Loucy (cell line): ENCODE measurements around the gene STK39.
A peak's percentile ranks its signal among the peaks of the same experiment; 100 is the strongest.
"Not testable (repeated sequence)": the region's sequence is repeated elsewhere in the genome, so short reads cannot be mapped to it uniquely, and the experiment has no call there.

Source experiments
- H2AFZ ChIP-seq: fragments of 200-600 bp; sonication (generic); 2 replicates; pipeline ENCODE4 v1.6.0; 2016; ENCODE audit warnings: antibody characterized with exemption, mild to moderate bottlenecking, low read length, moderate library complexity
- H3F3A ChIP-seq: fragments of 200-600 bp; 2 replicates; pipeline ENCODE4 v1.6.0; 2016; ENCODE audit warnings: antibody characterized with exemption, low read depth, mild to moderate bottlenecking
- H3K27me3 ChIP-seq: fragments of 200-600 bp; sonication (generic); 2 replicates; pipeline ENCODE4 v1.6.1; 2014; ENCODE audit warnings: low read length, mild to moderate bottlenecking; ENCODE audit not compliant: insufficient read depth, poor library complexity, severe bottlenecking
- H3K36me3 ChIP-seq: fragments of 200-600 bp; sonication (generic); 2 replicates; pipeline ENCODE4 v1.6.1; 2016; ENCODE audit warnings: low read length; ENCODE audit not compliant: insufficient read depth
- H3K4me1 ChIP-seq: fragments of 200-600 bp; sonication (generic); 2 replicates; pipeline ENCODE4 v1.5.1; 2014; ENCODE audit warnings: low read length, mild to moderate bottlenecking; ENCODE audit not compliant: insufficient read depth, poor library complexity, severe bottlenecking
- H3K4me2 ChIP-seq: fragments of 200-600 bp; sonication (generic); 2 replicates; pipeline ENCODE4 v1.6.0; 2014; ENCODE audit warnings: antibody characterized with exemption, low read length, low read depth, mild to moderate bottlenecking; ENCODE audit not compliant: poor library complexity, severe bottlenecking
- H3K4me3 ChIP-seq: fragments of 200-600 bp; sonication (generic); 2 replicates; pipeline ENCODE4 v1.5.1; 2014; ENCODE audit warnings: low read length, mild to moderate bottlenecking, mixed read lengths; ENCODE audit not compliant: poor library complexity, severe bottlenecking
- H3K79me2 ChIP-seq: fragments of 200-600 bp; sonication (generic); 2 replicates; pipeline ENCODE4 v1.6.1; 2014; ENCODE audit warnings: low read length; ENCODE audit not compliant: insufficient read depth
- H3K9ac ChIP-seq: fragments of 200-600 bp; sonication (generic); 2 replicates; pipeline ENCODE4 v1.6.0; 2014; ENCODE audit warnings: mild to moderate bottlenecking, low read depth, low read length, moderate library complexity; ENCODE audit not compliant: poor library complexity, severe bottlenecking
- H3K9me2 ChIP-seq: fragments of 200-600 bp; sonication (generic); replicated peaks from 2 replicates; pipeline ENCODE4 v1.6.1; 2016; ENCODE audit warnings: low read depth, low read length, mixed read lengths
- H3K9me3 ChIP-seq: fragments of 200-600 bp; sonication (generic); 2 replicates; pipeline ENCODE4 v1.6.1; 2014; ENCODE audit warnings: mild to moderate bottlenecking, antibody characterized with exemption, low read length, low read depth; ENCODE audit not compliant: insufficient read depth
- H4K20me1 ChIP-seq: fragments of 200-600 bp; sonication (generic); 2 replicates; pipeline ENCODE4 v1.6.0; 2014; ENCODE audit warnings: antibody characterized with exemption, low read length, mild to moderate bottlenecking; ENCODE audit not compliant: insufficient read depth, poor library complexity, severe bottlenecking
- CTCF ChIP-seq: fragments of 200-600 bp; sonication (generic); conservative IDR thresholded peaks from 2 replicates; pipeline ENCODE4 v1.5.1; 2014; ENCODE audit warnings: mild to moderate bottlenecking, antibody characterized with exemption, low read length
- EZH2phosphoT487 ChIP-seq: fragments of 200-600 bp; IDR thresholded peaks from 2 replicates; pipeline ENCODE4 v1.6.1; 2018; ENCODE audit warnings: antibody characterized with exemption, mild to moderate bottlenecking, moderate library complexity, borderline replicate concordance

The STK39 gene

GRCh38 chr2:168272225-168272624, 24.8 kb upstream of the STK39 start:
- H3F3A ChIP-seq = no peaks in the 10 kb centered on the region
- no peak overlapping the region for H3K4me3 ChIP-seq
- H2AFZ ChIP-seq = 0 out of 2 replicates have a peak overlapping the region, but pooled peaks have one; percentile 9
- no peaks in the 10 kb centered on the region for H3K36me3 ChIP-seq
- no peaks in the 10 kb centered on the region for H3K9me3 ChIP-seq
- H3K4me2 ChIP-seq = no peak overlapping the region
- TF ChIP-seq CTCF (no peak), EZH2phosphoT487 (no peak)
- no peaks in the 10 kb centered on the region for H3K79me2 ChIP-seq
- no peaks in the 10 kb centered on the region for H4K20me1 ChIP-seq
- no peaks in the 10 kb centered on the region for H3K27me3 ChIP-seq
- H3K4me1 ChIP-seq = no peaks in the 10 kb centered on the region
- H3K9me2 ChIP-seq = no peaks in the 10 kb centered on the region
- no peak overlapping the region for H3K9ac ChIP-seq

GRCh38 chr2:168262926-168263325, 15.5 kb upstream of the STK39 start:
- not testable (repeated sequence) for H3K36me3 ChIP-seq, H3K79me2 ChIP-seq, H2AFZ ChIP-seq, H4K20me1 ChIP-seq, H3K9me3 ChIP-seq, H3K9me2 ChIP-seq, H3K4me3 ChIP-seq, H3K4me2 ChIP-seq, H3K27me3 ChIP-seq, H3F3A ChIP-seq, H3K4me1 ChIP-seq, H3K9ac ChIP-seq

- Histone ChIP-seq H3K4me3 (no peak overlapping the region), H3K9me2 (no peaks in the 10 kb centered on the region), H3K36me3 (no peaks in the 10 kb centered on the region), H2AFZ (no peak overlapping the region), H3K79me2 (no peaks in the 10 kb centered on the region), H3K9me3 (no peaks in the 10 kb centered on the region), H3K9ac (no peak overlapping the region), H3K4me2 (no peak overlapping the region), H3F3A (no peaks in the 10 kb centered on the region), H3K4me1 (peaks cover 10% of the 10 kb centered on the region), H3K27me3 (no peaks in the 10 kb centered on the region), H4K20me1 (no peaks in the 10 kb centered on the region)
- no peak for TF ChIP-seq EZH2phosphoT487
- TF ChIP-seq CTCF = no peak
These were observed 9.1 kb upstream of the STK39 start for GRCh38 chr2:168256448-168256847.

- no peaks in the 10 kb centered on the region for H3K9me2 ChIP-seq
- TF ChIP-seq CTCF (no peak), EZH2phosphoT487 (no peak)
- no peak overlapping the region for H3K4me2 ChIP-seq
- H4K20me1 ChIP-seq = no peaks in the 10 kb centered on the region
- no peaks in the 10 kb centered on the region for H3K36me3 ChIP-seq
- no peaks in the 10 kb centered on the region for H3K27me3 ChIP-seq
- no peak overlapping the region for H3K9ac ChIP-seq
- no peak overlapping the region for H3K4me3 ChIP-seq
- no peaks in the 10 kb centered on the region for H3K79me2 ChIP-seq
- H2AFZ ChIP-seq = no peak overlapping the region
- no peaks in the 10 kb centered on the region for H3K9me3 ChIP-seq
- peaks cover 10% of the 10 kb centered on the region for H3K4me1 ChIP-seq
- no peaks in the 10 kb centered on the region for H3F3A ChIP-seq
These were observed 8.5 kb upstream of the STK39 start for GRCh38 chr2:168255866-168256265.
